ENCODE measurements around the gene SOX18.

Gene SOX18

GRCh38 chr20:64033981-64034493 lies 15.4 kb downstream of the SOX18 start:
- TF ChIP-seq SIN3A (IDR thresholded peaks at IDR 0.05; ENCODE audit: borderline replicate concordance, insufficient read depth, low read length) (no peak), POLR2AphosphoS5 (IDR thresholded peaks at IDR 0.05; ENCODE audit: low read depth, low read length) (no peak), REST (IDR thresholded peaks at IDR 0.05; ENCODE audit: insufficient read depth in 1 of 2, low read depth in 2 of 2, low read length in 2 of 2) (no peak)

- TF ChIP-seq REST (IDR thresholded peaks at IDR 0.05; ENCODE audit: insufficient read depth in 1 of 2, low read depth in 2 of 2, low read length in 2 of 2) = no peak
- TF ChIP-seq SIN3A (IDR thresholded peaks at IDR 0.05; ENCODE audit: borderline replicate concordance, insufficient read depth, low read length) = no peak
- no peak for TF ChIP-seq POLR2AphosphoS5 (IDR thresholded peaks at IDR 0.05; ENCODE audit: low read depth, low read length)
- no peak for TF ChIP-seq TAF1 (IDR thresholded peaks at IDR 0.05; ENCODE audit: borderline replicate concordance, insufficient read depth, low read length)
- no peak for TF ChIP-seq FOXP2 (optimal IDR thresholded peaks at IDR 0.05; ENCODE audit: borderline replicate concordance, extremely low read depth, extremely low read length, insufficient read depth)
Observed at GRCh38 chr20:64032706-64033624, 16.5 kb downstream of the SOX18 start.

- no peak for TF ChIP-seq TAF1 (IDR thresholded peaks at IDR 0.05; ENCODE audit: borderline replicate concordance, insufficient read depth, low read length)
- no peak for TF ChIP-seq REST (IDR thresholded peaks at IDR 0.05; ENCODE audit: insufficient read depth in 1 of 2, low read depth in 2 of 2, low read length in 2 of 2)
- TF ChIP-seq POLR2AphosphoS5 (IDR thresholded peaks at IDR 0.05; ENCODE audit: low read depth, low read length) = no peak
- no peak for TF ChIP-seq SIN3A (IDR thresholded peaks at IDR 0.05; ENCODE audit: borderline replicate concordance, insufficient read depth, low read length)
- no peak for TF ChIP-seq FOXP2 (optimal IDR thresholded peaks at IDR 0.05; ENCODE audit: borderline replicate concordance, extremely low read depth, extremely low read length, insufficient read depth)
Observed at GRCh38 chr20:64031822-64032314, 17.6 kb downstream of the SOX18 start.

- TF ChIP-seq FOXP2 (optimal IDR thresholded peaks at IDR 0.05; ENCODE audit: borderline replicate concordance, extremely low read depth, extremely low read length, insufficient read depth) (no peak), REST (IDR thresholded peaks at IDR 0.05; ENCODE audit: insufficient read depth in 1 of 2, low read depth in 2 of 2, low read length in 2 of 2) (no peak), TAF1 (IDR thresholded peaks at IDR 0.05; ENCODE audit: borderline replicate concordance, insufficient read depth, low read length) (no peak), SIN3A (IDR thresholded peaks at IDR 0.05; ENCODE audit: borderline replicate concordance, insufficient read depth, low read length) (no peak), POLR2AphosphoS5 (IDR thresholded peaks at IDR 0.05; ENCODE audit: low read depth, low read length) (no peak)
Observed at GRCh38 chr20:64030371-64031134, 18.9 kb downstream of the SOX18 start.
